GM23338 (cell line): Measurements from ENCODE around the gene TGFB1. TPM values are rescaled to one million over a fixed set of nuclear protein-coding genes. Genes with fewer than 3 reads are reported as not detected.

Experiments
- ATAC-seq: fragments of 200-7000 bp; cut with Tn5 transposase; 3 replicates; pipeline ENCODE4 v1.9.1; 2020
- DNase-seq: peaks from one replicate; pipeline ENCODE4 v3.0.0-alpha.2; 2015; ENCODE audit warnings: low spot score
- H2AFZ ChIP-seq: fragments of 200-600 bp; sonication (generic); 2 replicates; pipeline ENCODE4 v1.8.0; 2016; ENCODE audit warnings: antibody characterized with exemption, mild to moderate bottlenecking, moderate library complexity
- H3F3A ChIP-seq: fragments of 200-600 bp; sonication (generic); replicated peaks from 2 replicates; pipeline ENCODE4 v1.8.0; 2017; ENCODE audit warnings: antibody characterized with exemption, mixed run types, low read depth
- H3K27ac ChIP-seq: fragments of 200-600 bp; sonication (generic); 2 replicates; pipeline ENCODE4 v1.6.1; 2016; ENCODE audit warnings: low read depth
- H3K27me3 ChIP-seq: fragments of 200-600 bp; sonication (generic); 2 replicates; pipeline ENCODE4 v1.8.0; 2016; ENCODE audit warnings: mild to moderate bottlenecking, mixed run types, moderate library complexity; ENCODE audit not compliant: insufficient read depth
- H3K36me3 ChIP-seq: fragments of 200-600 bp; sonication (generic); 2 replicates; pipeline ENCODE4 v1.8.0; 2016; ENCODE audit warnings: mild to moderate bottlenecking; ENCODE audit not compliant: insufficient read depth
- H3K4me1 ChIP-seq: fragments of 200-600 bp; sonication (generic); 2 replicates; pipeline ENCODE4 v1.8.0; 2016; ENCODE audit warnings: mild to moderate bottlenecking, moderate library complexity; ENCODE audit not compliant: insufficient read depth
- H3K4me2 ChIP-seq: fragments of 200-600 bp; sonication (generic); 2 replicates; pipeline ENCODE4 v1.7.1; 2017; ENCODE audit warnings: mixed run types
- H3K4me3 ChIP-seq: fragments of 200-600 bp; sonication (generic); 2 replicates; pipeline ENCODE4 v1.6.1; 2016; ENCODE audit warnings: mixed run types
- H3K79me2 ChIP-seq: fragments of 200-600 bp; sonication (generic); replicated peaks from 2 replicates; pipeline ENCODE4 v1.8.0; 2017; ENCODE audit warnings: mild to moderate bottlenecking; ENCODE audit not compliant: insufficient read depth
- H3K9me2 ChIP-seq: fragments of 200-600 bp; sonication (generic); 2 replicates; pipeline ENCODE4 v1.8.0; 2017; ENCODE audit not compliant: insufficient read depth
- H4K20me1 ChIP-seq: fragments of 200-600 bp; sonication (generic); replicated peaks from 2 replicates; pipeline ENCODE4 v1.8.0; 2017; ENCODE audit warnings: mild to moderate bottlenecking; ENCODE audit not compliant: insufficient read depth
- H3K27ac Mint-ChIP-seq: 2 replicates; pipeline ENCODE4 v1.8.0; 2020; ENCODE audit warnings: inconsistent platforms, mild to moderate bottlenecking, moderate library complexity, mixed read lengths
- H3K27me3 Mint-ChIP-seq: 3 replicates; pipeline ENCODE4 v1.8.0; 2022; ENCODE audit warnings: low read depth, mild to moderate bottlenecking, moderate library complexity, mixed read lengths, inconsistent platforms; ENCODE audit not compliant: insufficient read depth, poor library complexity
- H3K36me3 Mint-ChIP-seq: 3 replicates; pipeline ENCODE4 v1.8.0; 2021; ENCODE audit warnings: low read depth, mild to moderate bottlenecking, inconsistent platforms, moderate library complexity, mixed read lengths
- H3K4me1 Mint-ChIP-seq: 3 replicates; pipeline ENCODE4 v1.8.0; 2020; ENCODE audit warnings: mild to moderate bottlenecking, inconsistent platforms, mixed read lengths
- H3K4me3 Mint-ChIP-seq: 3 replicates; pipeline ENCODE4 v1.8.0; 2021; ENCODE audit warnings: moderate library complexity, mild to moderate bottlenecking, inconsistent platforms, mixed read lengths
- H3K9me3 Mint-ChIP-seq: 3 replicates; pipeline ENCODE4 v1.8.0; 2020; ENCODE audit warnings: moderate library complexity, mild to moderate bottlenecking, inconsistent platforms, mixed read lengths
- CREB1 ChIP-seq: fragments of 250-450 bp; sonication (Bioruptor Pico); IDR thresholded peaks from 2 replicates; pipeline ENCODE4 v1.5.0; 2020; ENCODE audit warnings: low read depth, mild to moderate bottlenecking, moderate library complexity
- EZH2 ChIP-seq: fragments of 200-600 bp; sonication (generic); IDR thresholded peaks from one replicate; pipeline ENCODE4 v1.8.0; 2017; ENCODE audit warnings: antibody characterized with exemption, mild to moderate bottlenecking, low read depth; ENCODE audit not compliant: unreplicated experiment
- JUNB ChIP-seq: IDR thresholded peaks from one replicate; pipeline ENCODE4 v1.6.1; 2016; ENCODE audit warnings: antibody characterized with exemption; ENCODE audit not compliant: unreplicated experiment
- NANOG ChIP-seq: IDR thresholded peaks from 2 replicates; pipeline ENCODE4 v1.6.1; 2016; ENCODE audit warnings: antibody characterized with exemption, borderline replicate concordance
- POLR2AphosphoS5 ChIP-seq: IDR thresholded peaks from 2 replicates; pipeline ENCODE4 v1.6.1; 2016; ENCODE audit warnings: antibody characterized with exemption, low read depth
- STAT1 ChIP-seq: IDR thresholded peaks from one replicate; pipeline ENCODE4 v1.6.1; 2016; ENCODE audit warnings: antibody characterized with exemption; ENCODE audit not compliant: unreplicated experiment
- ZNF114 ChIP-seq: fragments of 250-450 bp; sonication (Bioruptor Pico); IDR thresholded peaks from 2 replicates; pipeline ENCODE4 v1.5.0; 2020; ENCODE audit warnings: mild to moderate bottlenecking, moderate library complexity
- ZNF331 ChIP-seq: fragments of 250-450 bp; sonication (Bioruptor Pico); IDR thresholded peaks from 2 replicates; pipeline ENCODE4 v1.5.0; 2020; ENCODE audit warnings: low read depth, mild to moderate bottlenecking, moderate library complexity
- polyA plus RNA-seq: library from polyadenylated mRNA; unstranded; fragments of >200 nt; fragmentation: Nextera tagmentation; extraction: Ambion mirVana; gene quantifications from 2 replicates; pipeline ENCODE4 v1.2.1, GENCODE V29; 2016
- total RNA-seq: library from RNA; depleted of rRNA; stranded (reverse); fragments of >200 nt; shearing (Covaris generic); gene quantifications from 2 replicates; pipeline ENCODE4 v1.2.3, GENCODE V29; 2014
- TF ChIP-seq, protein P1 (sequence below): IDR thresholded peaks from one replicate; pipeline ENCODE4 v1.6.1; 2018; ENCODE audit warnings: antibody characterized with exemption; ENCODE audit not compliant: unreplicated experiment
- TF ChIP-seq, protein P2 (sequence below), 2 experiments: fragments of 200-600 bp in 1 of 2; sonication (generic) in 1 of 2; conservative IDR thresholded peaks; 2 replicates each; pipeline versions ENCODE4 v1.5.1 to v1.6.1; 2016 to 2017; ENCODE audit warnings: antibody characterized with exemption in 2 of 2, low read depth in 2 of 2, mild to moderate bottlenecking in 2 of 2, moderate library complexity in 1 of 2
- TF ChIP-seq, protein P3 (sequence below): fragments of 250-450 bp; sonication (Bioruptor Pico); IDR thresholded peaks from 2 replicates; pipeline ENCODE4 v1.5.0; 2020; ENCODE audit warnings: mild to moderate bottlenecking, moderate library complexity

Gene TGFB1
- total and polyA plus RNA-seq, 2 experiments from 2014 or later, result 0.99 to 7.9 TPM

DNA sequence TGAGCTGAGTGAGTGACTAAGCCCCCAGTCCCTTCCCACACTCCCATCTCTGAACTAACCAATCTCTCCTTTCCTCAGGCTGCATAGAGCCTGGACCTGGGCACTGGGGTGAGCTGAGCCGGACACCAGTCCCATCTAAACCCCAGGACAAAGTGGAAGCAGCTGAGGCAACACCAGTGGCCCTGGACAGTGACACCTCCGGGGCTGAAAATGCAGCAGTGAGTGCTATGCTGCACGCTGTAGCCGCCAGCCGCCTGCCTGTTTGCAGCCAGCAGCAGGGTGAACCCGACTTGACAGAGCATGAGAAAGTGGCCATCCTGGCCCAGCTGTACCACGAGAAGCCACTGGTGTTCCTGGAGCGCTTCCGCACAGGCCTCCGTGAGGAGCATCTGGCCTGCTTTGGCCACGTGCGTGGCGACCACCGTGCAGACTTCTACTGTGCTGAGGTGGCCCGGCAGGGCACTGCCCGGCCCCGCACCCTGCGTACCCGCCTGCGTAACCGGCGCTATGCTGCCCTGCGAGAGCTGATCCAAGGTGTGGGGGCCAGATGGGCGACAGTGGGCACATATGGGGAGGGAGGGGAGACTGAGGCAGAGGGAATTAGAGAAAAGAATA is 37.3 kb downstream of the TGFB1 start (continued):
- TF ChIP-seq EZH2 (no peak), NANOG (no peak), JUNB (no peak), STAT1 (no peak), ZNF331 (CRISPR knock-in tag) (no peak), POLR2AphosphoS5 (no peak)
- TF ChIP-seq, protein P1, sequence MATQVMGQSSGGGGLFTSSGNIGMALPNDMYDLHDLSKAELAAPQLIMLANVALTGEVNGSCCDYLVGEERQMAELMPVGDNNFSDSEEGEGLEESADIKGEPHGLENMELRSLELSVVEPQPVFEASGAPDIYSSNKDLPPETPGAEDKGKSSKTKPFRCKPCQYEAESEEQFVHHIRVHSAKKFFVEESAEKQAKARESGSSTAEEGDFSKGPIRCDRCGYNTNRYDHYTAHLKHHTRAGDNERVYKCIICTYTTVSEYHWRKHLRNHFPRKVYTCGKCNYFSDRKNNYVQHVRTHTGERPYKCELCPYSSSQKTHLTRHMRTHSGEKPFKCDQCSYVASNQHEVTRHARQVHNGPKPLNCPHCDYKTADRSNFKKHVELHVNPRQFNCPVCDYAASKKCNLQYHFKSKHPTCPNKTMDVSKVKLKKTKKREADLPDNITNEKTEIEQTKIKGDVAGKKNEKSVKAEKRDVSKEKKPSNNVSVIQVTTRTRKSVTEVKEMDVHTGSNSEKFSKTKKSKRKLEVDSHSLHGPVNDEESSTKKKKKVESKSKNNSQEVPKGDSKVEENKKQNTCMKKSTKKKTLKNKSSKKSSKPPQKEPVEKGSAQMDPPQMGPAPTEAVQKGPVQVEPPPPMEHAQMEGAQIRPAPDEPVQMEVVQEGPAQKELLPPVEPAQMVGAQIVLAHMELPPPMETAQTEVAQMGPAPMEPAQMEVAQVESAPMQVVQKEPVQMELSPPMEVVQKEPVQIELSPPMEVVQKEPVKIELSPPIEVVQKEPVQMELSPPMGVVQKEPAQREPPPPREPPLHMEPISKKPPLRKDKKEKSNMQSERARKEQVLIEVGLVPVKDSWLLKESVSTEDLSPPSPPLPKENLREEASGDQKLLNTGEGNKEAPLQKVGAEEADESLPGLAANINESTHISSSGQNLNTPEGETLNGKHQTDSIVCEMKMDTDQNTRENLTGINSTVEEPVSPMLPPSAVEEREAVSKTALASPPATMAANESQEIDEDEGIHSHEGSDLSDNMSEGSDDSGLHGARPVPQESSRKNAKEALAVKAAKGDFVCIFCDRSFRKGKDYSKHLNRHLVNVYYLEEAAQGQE, result no peak
- TF ChIP-seq, protein P2, sequence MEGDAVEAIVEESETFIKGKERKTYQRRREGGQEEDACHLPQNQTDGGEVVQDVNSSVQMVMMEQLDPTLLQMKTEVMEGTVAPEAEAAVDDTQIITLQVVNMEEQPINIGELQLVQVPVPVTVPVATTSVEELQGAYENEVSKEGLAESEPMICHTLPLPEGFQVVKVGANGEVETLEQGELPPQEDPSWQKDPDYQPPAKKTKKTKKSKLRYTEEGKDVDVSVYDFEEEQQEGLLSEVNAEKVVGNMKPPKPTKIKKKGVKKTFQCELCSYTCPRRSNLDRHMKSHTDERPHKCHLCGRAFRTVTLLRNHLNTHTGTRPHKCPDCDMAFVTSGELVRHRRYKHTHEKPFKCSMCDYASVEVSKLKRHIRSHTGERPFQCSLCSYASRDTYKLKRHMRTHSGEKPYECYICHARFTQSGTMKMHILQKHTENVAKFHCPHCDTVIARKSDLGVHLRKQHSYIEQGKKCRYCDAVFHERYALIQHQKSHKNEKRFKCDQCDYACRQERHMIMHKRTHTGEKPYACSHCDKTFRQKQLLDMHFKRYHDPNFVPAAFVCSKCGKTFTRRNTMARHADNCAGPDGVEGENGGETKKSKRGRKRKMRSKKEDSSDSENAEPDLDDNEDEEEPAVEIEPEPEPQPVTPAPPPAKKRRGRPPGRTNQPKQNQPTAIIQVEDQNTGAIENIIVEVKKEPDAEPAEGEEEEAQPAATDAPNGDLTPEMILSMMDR (conservative IDR thresholded peaks at IDR 0.05; ENCODE audit: low read depth in 2 of 2), result no peak

DNA sequence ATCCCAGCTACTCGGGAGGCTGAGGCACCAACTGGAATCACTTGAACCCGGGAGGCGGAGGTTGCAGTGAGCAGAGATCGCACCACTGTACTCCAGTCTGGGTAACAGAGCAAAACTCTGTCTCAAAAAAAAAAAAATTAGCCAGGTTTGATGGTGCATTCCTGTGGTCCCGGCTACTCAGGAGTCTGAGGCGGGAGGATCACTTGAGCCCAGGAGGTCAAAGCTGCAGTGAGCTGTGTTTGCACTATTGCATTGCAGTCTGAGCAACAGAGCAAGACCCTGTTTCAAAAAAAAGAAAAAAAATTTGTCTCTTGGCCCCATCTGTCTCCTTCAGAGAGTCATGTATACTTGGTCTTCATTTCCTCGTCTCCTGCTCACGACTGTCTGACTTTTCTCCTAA is 42.1 kb downstream of the TGFB1 start:
- H3K4me3 ChIP-seq, result no peak overlapping the region; the same call in 1 of the 2 replicates
- no peak overlapping the region for H3K27ac ChIP-seq
- Mint-ChIP-seq H3K4me3 (peak overlapping the region; percentile 93), H3K36me3 (peaks cover 31% of the 10 kb centered on the region), H3K9me3 (no peaks in the 10 kb centered on the region; the same call in 2 of the 3 replicates), H3K27me3 (peaks cover 26% of the 10 kb centered on the region), H3K27ac (no peak overlapping the region), H3K4me1 (peaks cover 24% of the 10 kb centered on the region)
- H3K4me2 ChIP-seq, result peak overlapping the region; percentile 86; the same call in 1 of the 2 replicates
- no peak for DNase-seq
- no peak overlapping the region for H2AFZ ChIP-seq
- no peaks in the 10 kb centered on the region for H3K9me2 ChIP-seq
- ATAC-seq, result no peak
- no peaks in the 10 kb centered on the region for H3K27me3 ChIP-seq
- peaks cover 25% of the 10 kb centered on the region for H3F3A ChIP-seq
- peaks cover 5% of the 10 kb centered on the region; the same call in 1 of the 2 replicates for H4K20me1 ChIP-seq
- peaks cover 16% of the 10 kb centered on the region for H3K4me1 ChIP-seq
- peaks cover 11% of the 10 kb centered on the region for H3K36me3 ChIP-seq
- peaks cover 21% of the 10 kb centered on the region for H3K79me2 ChIP-seq
- TF ChIP-seq, protein P3, sequence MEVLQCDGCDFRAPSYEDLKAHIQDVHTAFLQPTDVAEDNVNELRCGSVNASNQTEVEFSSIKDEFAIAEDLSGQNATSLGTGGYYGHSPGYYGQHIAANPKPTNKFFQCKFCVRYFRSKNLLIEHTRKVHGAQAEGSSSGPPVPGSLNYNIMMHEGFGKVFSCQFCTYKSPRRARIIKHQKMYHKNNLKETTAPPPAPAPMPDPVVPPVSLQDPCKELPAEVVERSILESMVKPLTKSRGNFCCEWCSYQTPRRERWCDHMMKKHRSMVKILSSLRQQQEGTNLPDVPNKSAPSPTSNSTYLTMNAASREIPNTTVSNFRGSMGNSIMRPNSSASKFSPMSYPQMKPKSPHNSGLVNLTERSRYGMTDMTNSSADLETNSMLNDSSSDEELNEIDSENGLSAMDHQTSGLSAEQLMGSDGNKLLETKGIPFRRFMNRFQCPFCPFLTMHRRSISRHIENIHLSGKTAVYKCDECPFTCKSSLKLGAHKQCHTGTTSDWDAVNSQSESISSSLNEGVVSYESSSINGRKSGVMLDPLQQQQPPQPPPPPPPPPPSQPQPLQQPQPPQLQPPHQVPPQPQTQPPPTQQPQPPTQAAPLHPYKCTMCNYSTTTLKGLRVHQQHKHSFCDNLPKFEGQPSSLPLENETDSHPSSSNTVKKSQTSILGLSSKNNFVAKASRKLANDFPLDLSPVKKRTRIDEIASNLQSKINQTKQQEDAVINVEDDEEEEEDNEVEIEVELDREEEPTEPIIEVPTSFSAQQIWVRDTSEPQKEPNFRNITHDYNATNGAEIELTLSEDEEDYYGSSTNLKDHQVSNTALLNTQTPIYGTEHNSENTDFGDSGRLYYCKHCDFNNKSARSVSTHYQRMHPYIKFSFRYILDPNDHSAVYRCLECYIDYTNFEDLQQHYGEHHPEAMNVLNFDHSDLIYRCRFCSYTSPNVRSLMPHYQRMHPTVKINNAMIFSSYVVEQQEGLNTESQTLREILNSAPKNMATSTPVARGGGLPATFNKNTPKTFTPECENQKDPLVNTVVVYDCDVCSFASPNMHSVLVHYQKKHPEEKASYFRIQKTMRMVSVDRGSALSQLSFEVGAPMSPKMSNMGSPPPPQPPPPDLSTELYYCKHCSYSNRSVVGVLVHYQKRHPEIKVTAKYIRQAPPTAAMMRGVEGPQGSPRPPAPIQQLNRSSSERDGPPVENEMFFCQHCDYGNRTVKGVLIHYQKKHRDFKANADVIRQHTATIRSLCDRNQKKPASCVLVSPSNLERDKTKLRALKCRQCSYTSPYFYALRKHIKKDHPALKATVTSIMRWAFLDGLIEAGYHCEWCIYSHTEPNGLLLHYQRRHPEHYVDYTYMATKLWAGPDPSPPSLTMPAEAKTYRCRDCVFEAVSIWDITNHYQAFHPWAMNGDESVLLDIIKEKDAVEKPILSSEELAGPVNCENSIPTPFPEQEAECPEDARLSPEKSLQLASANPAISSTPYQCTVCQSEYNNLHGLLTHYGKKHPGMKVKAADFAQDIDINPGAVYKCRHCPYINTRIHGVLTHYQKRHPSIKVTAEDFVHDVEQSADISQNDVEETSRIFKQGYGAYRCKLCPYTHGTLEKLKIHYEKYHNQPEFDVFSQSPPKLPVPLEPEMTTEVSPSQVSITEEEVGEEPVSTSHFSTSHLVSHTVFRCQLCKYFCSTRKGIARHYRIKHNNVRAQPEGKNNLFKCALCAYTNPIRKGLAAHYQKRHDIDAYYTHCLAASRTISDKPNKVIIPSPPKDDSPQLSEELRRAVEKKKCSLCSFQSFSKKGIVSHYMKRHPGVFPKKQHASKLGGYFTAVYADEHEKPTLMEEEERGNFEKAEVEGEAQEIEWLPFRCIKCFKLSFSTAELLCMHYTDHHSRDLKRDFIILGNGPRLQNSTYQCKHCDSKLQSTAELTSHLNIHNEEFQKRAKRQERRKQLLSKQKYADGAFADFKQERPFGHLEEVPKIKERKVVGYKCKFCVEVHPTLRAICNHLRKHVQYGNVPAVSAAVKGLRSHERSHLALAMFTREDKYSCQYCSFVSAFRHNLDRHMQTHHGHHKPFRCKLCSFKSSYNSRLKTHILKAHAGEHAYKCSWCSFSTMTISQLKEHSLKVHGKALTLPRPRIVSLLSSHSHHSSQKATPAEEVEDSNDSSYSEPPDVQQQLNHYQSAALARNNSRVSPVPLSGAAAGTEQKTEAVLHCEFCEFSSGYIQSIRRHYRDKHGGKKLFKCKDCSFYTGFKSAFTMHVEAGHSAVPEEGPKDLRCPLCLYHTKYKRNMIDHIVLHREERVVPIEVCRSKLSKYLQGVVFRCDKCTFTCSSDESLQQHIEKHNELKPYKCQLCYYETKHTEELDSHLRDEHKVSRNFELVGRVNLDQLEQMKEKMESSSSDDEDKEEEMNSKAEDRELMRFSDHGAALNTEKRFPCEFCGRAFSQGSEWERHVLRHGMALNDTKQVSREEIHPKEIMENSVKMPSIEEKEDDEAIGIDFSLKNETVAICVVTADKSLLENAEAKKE (CRISPR knock-in tag), result no peak
- TF ChIP-seq ZNF114 (CRISPR knock-in tag) (no peak), EZH2 (no peak), CREB1 (CRISPR knock-in tag) (no peak), POLR2AphosphoS5 (no peak), JUNB (no peak)
